PC-9 (cell line): ENCODE data around the gene GOLGA6A.
A peak's percentile ranks its signal among the peaks of the same experiment; 100 is the strongest.
"Not testable (repeated sequence)": the region's sequence is repeated elsewhere in the genome, so short reads cannot be mapped to it uniquely, and the experiment has no call there.

Source experiments
- CTCF ChIP-seq: fragments of 200-600 bp; sonication (generic); conservative IDR thresholded peaks from 2 replicates; pipeline ENCODE4 v1.6.1; 2017; ENCODE audit warnings: mixed run types, antibody characterized with exemption, mild to moderate bottlenecking, moderate library complexity
- EZH2 ChIP-seq: fragments of 200-600 bp; sonication (generic); IDR thresholded peaks from 2 replicates; pipeline ENCODE4 v1.8.0; 2017; ENCODE audit warnings: antibody characterized with exemption, low read depth

GRCh38 chr15:74072614-74073337 lies 9.6 kb downstream of the GOLGA6A start:
- TF ChIP-seq CTCF, result peak; percentile 64
- not testable (repeated sequence) for TF ChIP-seq EZH2
